ENCODE measurements around the gene CAV3.

The CAV3 gene

DNA sequence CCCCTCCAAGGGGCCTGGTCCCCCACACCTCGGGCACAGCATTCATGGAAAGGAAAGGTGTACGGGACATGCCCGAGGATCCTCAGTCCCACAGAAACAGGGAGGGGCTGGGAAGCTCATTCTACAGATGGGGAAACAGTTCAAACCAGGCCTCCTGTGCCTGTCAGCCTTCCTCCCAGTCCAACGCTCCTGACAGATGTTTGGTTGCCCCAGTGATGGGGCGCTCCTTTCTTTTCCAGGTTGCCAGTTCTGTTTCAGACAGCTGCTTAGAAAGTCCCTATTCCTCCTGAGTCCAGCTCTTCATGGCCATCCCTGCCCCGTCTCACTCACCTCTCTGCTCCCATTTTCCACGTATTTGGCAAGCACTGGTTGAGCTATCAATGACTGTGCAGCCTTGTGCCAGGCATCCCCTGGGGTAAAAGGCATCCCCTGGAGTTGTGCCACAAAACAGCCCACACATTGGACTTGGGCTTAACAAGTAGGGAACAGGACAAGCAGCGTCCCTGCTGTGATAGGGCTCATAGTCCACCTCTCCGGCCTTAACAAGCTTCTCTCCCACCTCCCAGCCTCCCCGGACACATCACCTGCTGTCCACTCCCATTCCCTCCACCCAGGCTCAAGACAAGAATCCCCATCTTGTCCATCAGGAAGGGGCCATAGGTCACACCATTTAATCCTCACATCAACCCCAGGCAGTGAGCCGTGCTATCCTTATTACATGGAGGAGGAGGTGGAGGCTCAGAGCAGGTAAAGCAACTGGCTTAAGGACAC is 29.2 kb downstream of the CAV3 start:
- no peak for FAIRE-seq

DNA sequence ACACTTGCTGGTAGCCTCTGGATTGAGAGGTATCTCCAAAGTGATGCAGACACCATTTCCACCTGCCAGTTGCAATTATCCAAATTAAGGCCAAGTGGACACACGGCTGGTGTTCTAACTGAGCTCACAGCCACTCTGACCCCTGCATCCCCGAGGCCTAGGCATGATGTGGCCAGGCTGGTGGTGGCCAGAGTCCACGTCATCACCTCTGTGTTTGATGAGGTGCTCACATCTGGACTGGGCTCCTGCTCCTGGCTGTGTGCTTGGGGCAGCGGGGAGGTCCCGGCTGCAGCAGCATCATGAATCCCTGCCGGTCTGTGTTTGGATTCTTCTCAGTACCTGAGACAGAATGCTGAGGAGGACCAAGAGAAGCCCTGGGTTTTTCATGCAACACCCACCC is 30.9 kb downstream of the CAV3 start:
- no peak for FAIRE-seq

DNA sequence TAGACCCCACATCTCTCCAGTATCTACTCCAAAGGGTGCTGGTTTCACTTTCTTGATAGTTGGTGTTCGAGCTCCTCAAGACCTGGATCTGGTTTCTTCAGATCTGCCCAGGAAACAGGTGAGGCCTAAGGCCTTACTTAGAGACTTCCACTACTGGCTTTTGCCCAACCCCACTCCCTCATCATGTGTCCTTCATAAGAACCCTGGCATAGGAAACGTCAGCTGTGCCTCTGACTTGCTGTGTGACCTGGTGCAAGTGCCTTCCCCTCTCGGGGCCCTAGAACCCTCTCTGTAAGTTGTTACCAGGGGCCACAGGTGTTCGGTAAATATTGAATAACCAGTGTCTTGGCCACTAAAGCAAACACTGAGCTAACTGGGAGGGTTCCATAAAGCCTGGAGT is 31.9 kb downstream of the CAV3 start:
- no peak for FAIRE-seq

GRCh38 chr3:8766148-8766547 is 32.5 kb downstream of the CAV3 start:
- FAIRE-seq, result no peak

DNA sequence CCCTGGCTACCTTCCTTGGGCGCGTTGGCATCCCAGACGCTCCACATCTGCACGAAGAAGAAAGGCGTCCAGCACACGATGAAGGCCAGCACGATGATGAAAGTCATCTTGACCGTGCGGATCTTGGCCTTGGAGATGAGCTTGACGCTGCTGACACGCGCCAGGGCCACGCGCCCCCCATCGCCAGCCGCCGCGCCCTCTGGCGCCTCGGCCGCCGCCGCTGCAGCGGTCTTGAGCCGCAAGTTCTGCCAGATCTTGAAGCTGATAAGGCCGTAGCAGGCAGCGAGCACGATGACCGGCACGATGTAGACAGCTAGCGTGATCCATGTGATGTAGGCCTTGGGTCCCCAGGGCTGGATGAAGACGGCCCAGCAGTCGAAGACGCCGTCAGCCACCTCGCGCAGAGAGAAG is 33.7 kb downstream of the CAV3 start:
- FAIRE-seq, result no peak

- FAIRE-seq, result no peak
These were observed 34.2 kb downstream of the CAV3 start for GRCh38 chr3:8767667-8768363.

- no peak for FAIRE-seq
These were observed 34.9 kb downstream of the CAV3 start for GRCh38 chr3:8768364-8769087.

GRCh38 chr3:8769088-8769822 is 35.7 kb downstream of the CAV3 start, which contains the start of gene OXTR:
Gene OXTR, minus strand, starts transcription at chr3:8769613. Its CDS starts 1,426 bp downstream, at chr3:8768187.
- FAIRE-seq, result peak; percentile 69

DNA sequence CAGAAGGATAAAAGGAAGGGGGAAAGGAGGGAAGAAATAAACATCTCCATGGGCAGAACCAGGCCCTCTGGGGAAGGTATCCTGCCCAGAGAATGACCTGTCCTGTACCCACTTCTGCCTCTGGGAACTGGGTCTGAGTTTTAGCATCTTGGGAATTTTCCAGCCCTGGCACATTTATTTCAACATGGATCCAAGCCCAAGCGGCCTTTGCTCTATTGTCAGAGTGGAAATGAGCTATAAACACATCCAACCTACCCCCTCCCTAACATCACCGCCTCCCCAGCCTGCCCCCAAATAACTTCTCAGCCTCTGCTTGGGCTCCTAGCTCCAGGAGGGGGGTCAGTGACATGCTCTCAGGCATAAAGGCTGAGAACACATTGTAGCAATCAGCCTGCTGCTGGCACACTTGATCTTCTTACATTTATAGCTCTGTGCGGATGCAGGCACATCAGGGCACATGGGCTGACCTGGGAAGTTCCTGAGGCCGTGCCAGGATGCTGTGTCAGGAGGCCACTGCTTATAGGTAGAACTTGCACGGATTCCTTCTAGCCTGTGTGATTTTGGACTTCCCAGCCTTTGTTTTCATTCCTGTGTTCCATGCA is 40.4 kb downstream of the CAV3 start:
- FAIRE-seq, result no peak

DNA sequence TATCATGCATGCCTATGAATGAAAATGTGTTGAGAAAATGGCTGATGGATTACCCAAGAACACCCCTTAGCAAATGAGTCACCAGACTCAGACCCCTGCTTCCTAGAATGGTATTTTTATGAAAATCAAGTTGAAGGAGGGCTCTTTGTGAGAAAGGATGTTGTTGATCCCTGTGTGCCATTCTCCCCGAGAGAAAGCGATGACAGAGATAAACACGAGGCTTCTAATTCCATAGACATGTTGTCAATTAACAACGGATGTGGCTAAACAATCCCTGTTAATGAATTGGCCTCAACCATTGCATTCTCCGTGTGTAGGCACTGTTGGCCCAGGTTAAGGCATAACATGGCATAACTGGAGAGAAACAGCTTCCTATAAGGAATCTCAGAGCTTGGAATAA is 41.6 kb downstream of the CAV3 start:
- no peak for FAIRE-seq

DNA sequence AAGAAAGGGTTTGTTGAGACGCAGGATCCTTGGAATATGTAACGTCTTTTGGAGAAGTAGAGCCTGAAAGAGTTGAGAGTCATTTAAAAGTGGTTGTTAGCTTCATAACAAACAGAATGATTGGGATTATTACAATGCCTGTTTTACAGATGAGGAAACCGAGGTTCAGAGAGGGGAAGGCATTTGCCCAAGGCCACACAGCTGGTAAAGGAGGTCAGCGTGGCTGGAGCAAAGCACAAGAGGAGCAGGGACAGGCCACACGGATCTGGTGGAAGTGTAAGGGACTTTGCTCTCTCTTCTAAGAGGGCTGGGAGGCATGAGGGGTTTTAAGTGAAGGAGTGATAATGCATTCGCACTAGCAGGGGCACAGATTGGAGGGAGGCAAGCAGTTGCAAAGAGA is 42.0 kb downstream of the CAV3 start:
- FAIRE-seq, result no peak

DNA sequence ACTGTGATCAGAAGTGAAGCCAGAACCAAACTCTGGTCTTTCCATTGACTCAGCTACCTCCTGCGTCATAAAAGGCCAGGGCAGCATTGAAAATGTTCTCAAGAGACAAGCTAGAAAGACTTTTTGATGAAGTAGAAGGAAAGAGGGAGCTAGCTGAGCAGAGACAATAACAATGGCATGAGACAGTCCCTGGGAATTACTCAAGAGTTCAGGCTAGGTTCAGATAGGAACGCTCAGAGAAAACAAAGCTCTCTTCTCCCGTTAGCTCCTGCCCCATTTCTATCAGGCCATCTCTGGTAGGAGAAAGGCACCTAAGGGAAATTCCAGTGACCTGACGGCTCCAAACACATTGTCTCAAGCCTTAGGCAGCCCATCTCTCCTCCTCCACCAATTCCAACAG is 42.8 kb downstream of the CAV3 start:
- FAIRE-seq, result no peak

DNA sequence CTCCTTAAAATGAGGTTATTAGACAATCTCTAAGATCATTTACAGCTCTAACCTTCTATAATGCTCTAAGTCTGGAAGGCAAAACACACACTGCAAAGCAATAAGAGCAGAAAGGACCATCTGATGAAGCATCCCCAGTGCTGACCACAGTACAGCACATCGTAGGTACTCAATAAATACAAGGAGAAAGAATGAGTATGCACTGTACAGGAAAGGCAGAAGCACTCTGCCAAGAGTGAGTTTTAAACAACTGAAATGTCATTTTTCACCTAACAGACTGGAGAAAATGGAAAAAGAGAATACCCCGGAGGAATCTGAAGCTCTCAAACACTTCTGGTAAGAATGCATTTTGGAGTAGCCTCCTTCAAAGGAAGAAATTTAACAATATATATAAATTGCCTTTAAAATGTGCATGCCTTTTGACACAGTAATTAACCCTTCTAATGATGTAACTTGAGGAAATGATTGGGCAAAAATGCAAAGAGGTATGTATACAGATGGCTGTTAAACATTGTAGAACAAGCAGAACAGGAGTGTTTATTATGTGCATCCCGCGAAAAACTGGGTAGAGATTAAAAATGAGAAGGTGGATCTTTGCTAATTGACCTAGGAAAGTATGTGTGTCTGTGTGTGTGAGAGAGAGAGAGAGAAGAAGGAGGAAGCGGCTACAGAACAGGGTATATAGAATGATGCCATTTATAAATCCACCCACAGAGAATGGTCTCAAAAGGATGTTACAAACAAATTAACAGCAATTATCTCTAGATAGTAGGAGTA is 43.8 kb downstream of the CAV3 start:
- no peak for FAIRE-seq

DNA sequence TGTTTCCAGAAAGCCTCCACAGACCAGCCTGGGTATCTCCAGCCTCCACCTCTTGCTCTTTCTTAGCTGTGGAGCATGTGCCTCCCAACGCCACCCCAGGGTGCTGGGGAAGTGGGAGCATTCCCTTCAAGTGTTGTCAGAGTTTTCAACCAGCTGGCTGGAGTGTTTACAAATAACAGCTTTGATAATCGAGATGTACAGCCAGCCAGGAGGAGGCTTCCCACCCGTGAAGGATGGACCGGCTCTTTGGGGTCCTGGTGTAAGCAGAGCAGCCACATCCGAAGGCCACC is 44.3 kb downstream of the CAV3 start:
- FAIRE-seq, result no peak

DNA sequence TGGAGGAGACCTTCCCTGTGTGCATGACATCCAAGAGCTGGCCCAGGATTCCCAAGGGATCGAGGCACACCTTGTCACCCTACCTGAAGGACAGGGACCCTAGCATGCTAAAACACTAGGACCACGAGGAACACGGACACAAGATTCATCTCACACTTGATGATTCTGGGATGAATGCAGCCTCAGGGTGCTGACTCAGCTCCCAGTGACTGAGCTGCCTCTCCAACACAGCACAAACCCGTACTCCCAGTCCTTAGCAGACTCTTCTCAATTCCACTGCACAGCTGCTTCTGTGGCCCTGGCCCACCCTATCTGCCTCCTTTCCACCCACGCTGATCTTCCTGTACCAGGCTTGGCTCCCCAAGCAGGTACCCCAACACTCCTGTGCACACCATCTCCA is 44.9 kb downstream of the CAV3 start:
- FAIRE-seq, result no peak

DNA sequence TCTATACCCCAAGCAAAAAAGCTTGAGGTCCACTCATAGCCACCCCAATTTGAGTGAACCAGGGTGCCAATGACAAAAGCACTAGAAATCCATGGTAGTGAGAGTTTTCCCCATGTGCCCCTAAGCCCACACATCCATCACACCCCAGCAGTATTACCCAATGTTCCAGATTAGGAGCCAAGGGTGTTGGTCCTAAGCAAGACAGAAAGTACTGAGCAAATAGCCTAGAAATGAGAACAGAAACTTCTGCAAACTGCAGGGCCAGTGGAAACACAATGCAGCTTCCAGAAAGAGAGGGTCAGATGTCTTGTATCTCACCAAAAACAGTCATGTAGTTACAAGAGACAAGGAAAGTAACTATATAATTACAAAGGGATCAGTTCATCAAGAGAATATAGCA is 46.7 kb downstream of the CAV3 start:
- no peak for FAIRE-seq

- no peak for FAIRE-seq
These were observed 51.3 kb downstream of the CAV3 start for GRCh38 chr3:8784676-8785435.

- no peak for FAIRE-seq
These were observed 56.9 kb downstream of the CAV3 start for GRCh38 chr3:8790529-8790928.

DNA sequence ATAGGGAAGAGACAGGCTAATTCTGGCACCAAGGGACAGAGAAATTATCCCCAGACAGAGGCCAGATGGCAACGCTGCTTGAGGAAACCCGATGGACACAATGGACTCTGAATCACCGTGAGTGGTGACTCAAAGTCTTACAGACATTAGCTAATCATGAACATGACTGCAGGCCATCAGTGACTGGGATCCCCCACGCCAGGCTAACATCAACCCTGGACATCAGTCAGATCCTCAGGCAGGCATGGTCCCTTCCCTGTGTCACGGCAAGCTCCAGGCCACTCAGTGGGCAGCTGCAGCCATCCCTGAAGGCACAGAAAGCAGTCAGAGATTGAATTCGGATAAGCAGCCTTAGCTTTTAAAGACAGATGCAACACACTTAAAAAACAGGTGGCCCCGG is 59.6 kb downstream of the CAV3 start:
- no peak for FAIRE-seq

DNA sequence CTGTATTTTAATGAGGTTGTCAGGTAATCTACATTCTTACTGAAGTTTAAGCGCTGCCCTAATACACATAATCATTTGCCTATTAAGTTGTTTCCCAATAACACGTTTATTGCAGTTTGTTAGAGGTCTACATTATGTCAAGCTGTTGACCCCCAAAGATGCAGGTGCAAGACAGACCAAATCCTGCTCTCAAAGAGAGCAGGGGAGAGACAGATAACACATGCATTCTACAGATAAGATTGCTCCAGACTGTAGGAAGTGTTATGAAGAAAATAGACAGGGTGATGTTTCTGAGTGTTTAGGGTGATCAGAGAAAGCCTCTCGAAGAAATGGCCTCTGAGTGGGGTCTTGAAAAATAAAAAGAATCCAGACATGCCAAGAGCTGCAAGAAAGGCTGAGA is 60.6 kb downstream of the CAV3 start:
- no peak for FAIRE-seq

All from A204.1 (cell line).